DMS114 treated with DMSO at 0.1 percent for 48 hours (cell line): ENCODE measurements around the gene CIB1.
"Not testable (repeated sequence)": the region's sequence is repeated elsewhere in the genome, so short reads cannot be mapped to it uniquely, and the experiment has no call there.

Source experiments
- DNase-seq: peaks from one replicate; lab custom pipeline; 2025; ENCODE audit not compliant: unreplicated experiment; lab: John Stamatoyannopoulos, UW

Gene CIB1

GRCh38 chr15:90233387-90234095 lies at the start of gene CIB1:
TSS of gene CIB1 (minus strand) at chr15:90233941. CDS start at chr15:90233885, 56 bp downstream.
- DNase-seq, result peak; percentile 86

GRCh38 chr15:90281637-90282036 lies 47.9 kb upstream of the CIB1 start:
- DNase-seq, result not testable (repeated sequence)

- DNase-seq, result not testable (repeated sequence)
Measured at GRCh38 chr15:90280743-90281142, 47.0 kb upstream of the CIB1 start.

- not testable (repeated sequence) for DNase-seq
Measured at GRCh38 chr15:90278467-90278866, 44.7 kb upstream of the CIB1 start.

GRCh38 chr15:90271459-90272166 lies 37.9 kb upstream of the CIB1 start:
- no peak for DNase-seq

GRCh38 chr15:90270502-90271150 lies 36.9 kb upstream of the CIB1 start:
- DNase-seq, result no peak

- no peak for DNase-seq
Measured at GRCh38 chr15:90268415-90268814, 34.7 kb upstream of the CIB1 start.

- DNase-seq, result no peak
Measured at GRCh38 chr15:90266485-90266884, 32.7 kb upstream of the CIB1 start.

- peak; percentile 68 for DNase-seq
Measured at GRCh38 chr15:90266061-90266431, 32.3 kb upstream of the CIB1 start.

GRCh38 chr15:90265271-90266060 lies 31.7 kb upstream of the CIB1 start, which contains the start of gene NGRN:
TSS of gene NGRN (plus strand) at chr15:90265672. CDS start at chr15:90265713, 41 bp downstream.
- DNase-seq, result peak; percentile 95

GRCh38 chr15:90264671-90265070 lies 30.9 kb upstream of the CIB1 start:
- no peak for DNase-seq

GRCh38 chr15:90262426-90262825 lies 28.7 kb upstream of the CIB1 start:
- DNase-seq, result no peak

- no peak for DNase-seq
Measured at GRCh38 chr15:90261811-90262210, 28.1 kb upstream of the CIB1 start.

- not testable (repeated sequence) for DNase-seq
Measured at GRCh38 chr15:90260731-90261130, 27.0 kb upstream of the CIB1 start.

- DNase-seq, result no peak
Measured at GRCh38 chr15:90259524-90259923, 25.8 kb upstream of the CIB1 start.

- no peak for DNase-seq
Measured at GRCh38 chr15:90257776-90258175, 24.0 kb upstream of the CIB1 start.

GRCh38 chr15:90249203-90249863 lies 15.6 kb upstream of the CIB1 start, which contains the start of gene TTLL13:
TSS of gene TTLL13 (plus strand) at chr15:90249556. CDS start at chr15:90250631, 1,075 bp downstream.
- peak; percentile 88 for DNase-seq

GRCh38 chr15:90248789-90249202 lies 15.1 kb upstream of the CIB1 start:
- DNase-seq, result no peak

- DNase-seq, result no peak
Measured at GRCh38 chr15:90243943-90244639, 10.3 kb upstream of the CIB1 start.
